GM12891 (cell line): ENCODE data around the gene POP5.

Experiments
- POLR2A ChIP-seq: IDR thresholded peaks from 2 replicates; pipeline ENCODE4 v1.6.1; 2011; ENCODE audit warnings: low read depth, low read length, control low read depth
- SPI1 ChIP-seq: IDR thresholded peaks from 2 replicates; pipeline ENCODE4 v1.6.1; 2011; ENCODE audit warnings: low read depth, low read length, control low read depth
- TAF1 ChIP-seq: IDR thresholded peaks from 2 replicates; pipeline ENCODE4 v1.6.1; 2011; ENCODE audit warnings: low read depth, low read length, control low read depth

GRCh38 chr12:120597861-120598260 is 16.7 kb upstream of the POP5 start:
- no peak for TF ChIP-seq SPI1
- TF ChIP-seq POLR2A: no peak
- no peak for TF ChIP-seq TAF1
